HG03025 (cell line): ENCODE measurements around the gene DUS4L.
"Not testable (repeated sequence)": the region's sequence is repeated elsewhere in the genome, so short reads cannot be mapped to it uniquely, and the experiment has no call there.

Experiments
- ATAC-seq: cut with Tn5 transposase; IDR thresholded peaks from one replicate; pipeline ENCODE4 v1.9.1; 2021; ENCODE audit warnings: mild to moderate bottlenecking, moderate library complexity; ENCODE audit not compliant: unreplicated experiment, low FRiP score

The DUS4L gene, protein sequence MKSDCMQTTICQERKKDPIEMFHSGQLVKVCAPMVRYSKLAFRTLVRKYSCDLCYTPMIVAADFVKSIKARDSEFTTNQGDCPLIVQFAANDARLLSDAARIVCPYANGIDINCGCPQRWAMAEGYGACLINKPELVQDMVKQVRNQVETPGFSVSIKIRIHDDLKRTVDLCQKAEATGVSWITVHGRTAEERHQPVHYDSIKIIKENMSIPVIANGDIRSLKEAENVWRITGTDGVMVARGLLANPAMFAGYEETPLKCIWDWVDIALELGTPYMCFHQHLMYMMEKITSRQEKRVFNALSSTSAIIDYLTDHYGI

DNA sequence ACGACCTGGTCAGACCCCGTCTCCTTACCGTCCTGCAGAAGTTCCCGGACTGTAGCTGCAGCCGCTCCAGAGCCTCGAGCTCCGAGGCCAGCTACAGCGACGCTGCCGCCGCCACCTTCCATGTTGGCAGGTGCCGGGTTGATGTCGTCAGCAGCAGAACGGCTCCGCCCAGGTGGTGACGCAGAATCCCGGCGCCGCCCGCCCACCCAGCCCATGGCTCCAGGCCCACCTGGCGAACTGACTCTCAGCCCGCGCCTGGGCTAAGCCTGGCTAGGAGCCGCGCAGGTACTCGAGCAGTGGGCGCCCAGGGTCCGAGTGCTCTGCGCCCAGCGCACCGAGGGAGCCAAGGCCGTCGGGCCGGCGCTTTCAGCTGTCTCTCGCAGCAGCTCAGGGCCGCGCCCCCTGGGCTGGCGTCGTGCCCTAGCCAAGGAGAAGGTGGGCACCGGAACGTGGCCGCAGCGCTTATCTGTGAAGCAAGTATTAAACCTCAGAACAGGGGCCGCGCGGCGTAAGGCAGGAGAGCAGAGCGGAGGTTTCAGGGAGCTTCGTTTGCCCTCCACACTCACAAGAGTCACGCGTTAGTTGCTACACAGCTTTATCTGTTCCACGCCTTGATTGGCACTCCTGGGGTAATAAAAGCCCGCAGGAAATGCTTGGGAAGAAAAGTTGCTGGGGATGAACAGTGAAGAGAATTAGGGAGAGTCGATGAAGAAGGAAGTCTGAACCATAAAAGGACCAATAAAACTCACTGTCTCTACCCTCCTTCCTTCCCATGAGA is at the start of gene DUS4L, which contains the start of gene COG5:
TSS of gene DUS4L (plus strand) at position 197 of the 778 bp plus-strand sequence. CDS start 3,100 bp downstream, outside the sequence.
TSS of gene COG5 (minus strand) at position 146 of the 778 bp plus-strand sequence. CDS start at position 122, 24 bp downstream.
- ATAC-seq: peak; percentile 95

DNA sequence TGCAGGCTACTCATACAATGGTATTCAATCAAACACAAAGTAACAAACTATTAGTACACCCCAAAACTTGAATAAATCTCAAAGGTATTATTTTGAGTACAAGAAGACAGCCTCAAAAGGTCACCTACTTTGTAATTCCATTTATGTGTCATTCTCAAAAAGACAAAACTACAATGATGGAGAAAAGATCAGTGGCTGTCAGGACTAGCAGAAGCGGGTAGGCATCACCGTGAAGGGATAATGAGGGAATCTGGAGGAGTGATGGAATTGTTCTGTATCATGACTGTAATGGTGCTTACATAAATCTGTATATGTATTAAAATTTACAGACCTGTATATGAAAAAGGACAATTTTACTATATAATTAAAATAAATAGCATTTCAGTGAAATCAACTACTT is 37.1 kb upstream of the DUS4L start:
- no peak for ATAC-seq

DNA sequence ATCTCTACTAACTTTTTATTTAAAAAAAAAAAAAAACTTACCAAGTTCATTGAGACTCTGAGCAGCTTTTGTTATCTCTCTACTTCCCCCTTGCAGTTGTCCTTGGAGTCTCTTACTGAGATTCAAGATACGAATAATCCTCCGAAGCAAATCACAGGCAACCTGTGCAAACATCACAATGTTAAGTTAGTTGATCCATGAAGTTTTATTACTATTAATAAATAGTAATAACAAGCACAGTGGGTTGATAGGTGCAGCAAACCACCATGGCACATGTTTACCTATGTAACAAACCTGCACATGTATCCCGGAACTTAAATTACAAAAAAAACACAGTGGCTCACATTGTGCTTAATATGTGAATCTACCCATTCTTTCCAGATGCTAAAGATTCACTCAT is 36.6 kb upstream of the DUS4L start:
- no peak for ATAC-seq

DNA sequence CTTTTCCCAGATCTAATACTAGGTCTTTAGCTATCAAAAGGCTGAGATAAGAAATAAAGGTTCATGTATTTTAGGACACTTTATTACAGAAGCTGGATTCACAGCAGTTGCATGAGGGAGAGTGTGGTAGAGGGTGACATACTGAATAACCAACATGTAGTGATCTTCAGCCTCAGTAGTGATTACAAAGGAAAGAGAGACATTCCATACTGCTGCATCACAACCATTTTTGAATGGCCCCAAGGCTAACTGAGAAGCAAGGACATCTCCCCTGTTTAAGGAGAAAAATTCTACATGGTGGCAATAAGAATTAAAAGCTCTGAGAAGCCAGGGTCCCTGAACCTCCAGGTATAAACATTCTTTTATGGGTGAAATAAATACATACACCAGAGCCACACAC is 35.3 kb upstream of the DUS4L start:
- no peak for ATAC-seq

DNA sequence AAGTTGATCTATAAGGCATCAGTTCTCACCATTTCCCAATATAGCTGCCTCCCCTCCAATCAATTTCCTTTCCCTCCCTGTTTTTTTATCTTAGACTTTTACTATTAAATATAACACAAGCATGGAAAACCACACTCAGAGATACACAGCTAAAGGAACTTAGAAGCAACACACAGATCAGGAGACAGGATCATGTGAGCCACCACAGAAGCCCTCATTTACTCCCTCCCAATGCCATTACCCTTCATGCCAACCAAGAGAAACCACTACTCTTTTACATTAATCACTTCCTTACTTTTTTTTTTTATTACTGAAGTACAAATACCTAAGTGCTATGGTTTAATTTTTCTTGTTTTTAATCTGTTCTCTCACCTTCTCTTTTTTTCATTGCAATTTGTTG is 33.0 kb upstream of the DUS4L start:
- no peak for ATAC-seq

DNA sequence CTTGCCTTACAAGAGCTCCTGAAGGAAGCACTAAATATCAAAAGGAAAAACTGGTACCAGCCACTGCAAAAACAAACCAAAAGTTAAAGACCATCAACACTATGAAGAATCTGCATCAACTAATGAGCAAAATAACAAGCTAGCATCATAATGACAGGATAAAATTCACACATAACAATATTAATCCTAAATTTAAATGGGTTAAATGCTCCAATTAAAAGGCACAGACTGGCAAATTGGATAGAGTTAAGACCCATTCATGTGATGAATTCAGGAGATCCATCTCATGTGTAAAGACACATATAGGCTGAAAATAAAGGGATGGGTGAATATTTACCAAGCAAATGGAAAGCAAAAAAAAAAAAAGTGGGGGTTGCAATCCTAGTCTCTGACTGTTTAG is 29.6 kb upstream of the DUS4L start:
- no peak for ATAC-seq

DNA sequence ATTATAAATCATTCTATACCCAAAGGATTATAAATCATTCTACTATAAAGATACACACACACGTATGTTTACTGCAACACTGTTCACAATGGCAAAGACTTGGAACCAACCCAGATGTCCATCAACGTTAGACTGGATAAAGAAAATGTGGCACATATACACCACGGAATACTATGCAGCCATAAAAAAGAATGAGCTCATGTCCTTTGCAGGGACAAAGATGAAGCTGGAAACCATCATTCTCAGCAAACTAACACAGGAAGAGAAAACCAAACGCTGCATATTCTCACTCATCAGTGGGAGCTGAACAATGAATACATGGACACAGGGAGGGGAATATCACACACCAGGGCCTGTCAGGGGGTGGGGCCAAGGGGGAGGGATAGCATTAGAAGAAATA is 26.5 kb upstream of the DUS4L start:
- ATAC-seq: not testable (repeated sequence)

DNA sequence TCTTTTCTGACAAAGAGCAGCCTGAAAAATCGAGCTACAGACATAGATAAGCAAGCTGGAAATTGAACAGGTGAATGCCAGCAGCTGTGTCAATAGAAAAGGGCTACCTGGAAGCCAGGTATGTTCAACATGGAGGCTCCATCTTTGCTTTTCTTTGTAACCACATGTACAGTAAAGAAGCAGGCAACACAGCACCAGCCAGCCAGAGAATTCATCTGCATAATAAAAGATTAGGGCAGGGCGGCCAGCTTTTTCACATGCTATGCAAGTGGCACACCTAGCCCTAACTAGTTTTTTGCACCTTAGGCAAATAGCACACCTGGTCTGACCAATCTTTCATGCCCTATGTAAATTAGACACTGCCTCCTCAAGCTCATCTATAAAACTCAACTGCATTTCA is 25.8 kb upstream of the DUS4L start:
- no peak for ATAC-seq

DNA sequence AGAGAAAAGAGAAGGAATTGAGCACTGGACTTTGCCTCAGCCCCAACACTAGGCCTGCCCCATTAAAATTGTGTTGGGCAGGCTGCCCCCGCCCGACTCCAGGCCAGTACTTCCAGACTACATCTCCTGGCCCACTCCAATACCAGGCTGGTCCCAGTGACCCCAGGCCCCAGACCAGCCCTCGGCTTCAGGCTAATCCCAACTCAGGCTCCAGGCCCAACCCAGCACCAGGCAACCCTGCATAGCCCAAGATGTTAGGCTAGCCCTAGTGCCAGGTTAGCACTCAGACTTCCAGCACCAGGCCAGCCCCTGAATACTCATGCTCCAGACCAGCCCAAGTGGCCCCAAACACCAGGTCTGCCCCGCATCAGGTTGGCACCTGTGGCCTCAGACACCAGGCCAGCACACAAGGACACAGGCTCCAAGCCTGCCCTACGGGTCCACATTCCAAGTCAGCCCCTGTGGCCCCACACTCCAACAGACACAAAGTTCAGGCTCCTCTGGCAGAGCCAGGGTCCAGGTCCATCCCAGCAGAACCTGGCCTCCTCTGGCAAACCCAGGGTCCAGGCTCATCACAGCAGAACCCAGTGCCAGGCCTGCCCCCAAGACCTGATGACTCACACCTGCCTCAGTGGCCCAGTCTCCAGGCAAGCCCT is 20.3 kb upstream of the DUS4L start:
- ATAC-seq: no peak

DNA sequence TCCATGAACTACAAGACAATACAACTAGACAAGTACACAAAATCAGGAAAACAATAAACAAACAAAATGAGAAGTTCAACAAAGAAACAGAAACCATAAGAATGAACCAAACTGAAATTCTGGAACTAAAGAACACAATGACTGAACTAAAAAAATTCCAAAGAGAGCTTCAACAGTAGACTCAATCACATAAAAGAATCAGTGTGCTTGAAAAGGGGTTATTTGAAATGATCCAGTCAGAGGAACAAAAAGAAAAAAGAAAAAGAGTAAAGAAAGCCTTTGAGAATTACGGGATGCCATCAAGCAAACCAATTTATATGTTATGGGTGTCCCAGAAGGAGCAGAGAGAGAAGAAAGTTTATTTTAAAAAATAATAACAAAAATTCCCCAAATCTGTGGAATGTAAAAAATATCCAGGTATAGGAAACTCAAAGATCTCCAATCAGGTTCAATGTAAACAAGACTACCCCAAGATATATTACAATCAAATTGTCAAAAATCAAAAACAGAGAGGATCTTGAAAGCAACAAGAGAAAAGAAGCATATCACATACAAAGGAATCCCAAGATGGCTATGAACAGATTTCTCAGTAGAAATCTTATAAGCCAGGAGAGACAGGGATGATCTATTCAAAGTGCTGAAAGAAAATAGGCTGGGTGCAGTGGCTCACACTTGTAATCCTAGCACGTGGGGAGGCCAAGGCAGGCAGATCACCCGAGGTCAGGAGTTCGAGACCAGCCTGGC is 18.8 kb upstream of the DUS4L start:
- no peak for ATAC-seq

DNA sequence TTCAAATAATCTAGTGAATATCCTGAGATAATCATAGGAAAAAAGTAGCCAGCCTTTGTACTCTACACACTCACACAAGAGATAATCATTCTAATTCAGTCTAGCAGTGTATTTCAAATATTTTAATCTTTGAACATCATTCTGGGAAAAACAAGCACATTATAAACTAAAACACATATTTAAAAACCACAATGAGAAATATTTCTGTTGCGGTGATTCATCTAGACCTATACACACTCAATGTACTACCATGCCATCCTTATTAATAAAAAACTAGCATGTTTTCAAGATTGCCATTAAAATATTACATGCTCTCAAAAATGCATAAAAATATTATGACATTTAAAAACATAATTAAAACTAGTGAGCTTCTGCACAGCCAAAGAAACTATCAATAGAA is 11.8 kb upstream of the DUS4L start:
- no peak for ATAC-seq

DNA sequence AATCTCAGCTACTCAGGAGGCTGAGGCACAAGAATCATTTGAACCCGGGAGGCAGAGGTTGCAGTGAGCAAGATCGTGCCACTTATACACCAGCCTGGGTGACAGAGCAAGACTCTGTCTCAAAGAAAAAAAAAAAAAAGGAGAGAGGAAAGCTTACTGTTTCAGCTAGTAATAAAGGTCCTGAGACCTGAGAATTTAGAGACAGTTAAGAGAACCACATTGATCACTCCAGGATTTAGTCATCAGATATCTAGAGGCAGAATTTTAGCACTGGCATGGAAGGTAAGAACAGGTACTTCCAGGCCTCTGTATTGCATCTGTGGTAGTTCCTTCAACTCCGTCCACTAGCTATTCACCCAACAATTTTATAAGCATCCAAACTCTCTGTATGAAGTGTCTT is 7.9 kb upstream of the DUS4L start:
- ATAC-seq: no peak

DNA sequence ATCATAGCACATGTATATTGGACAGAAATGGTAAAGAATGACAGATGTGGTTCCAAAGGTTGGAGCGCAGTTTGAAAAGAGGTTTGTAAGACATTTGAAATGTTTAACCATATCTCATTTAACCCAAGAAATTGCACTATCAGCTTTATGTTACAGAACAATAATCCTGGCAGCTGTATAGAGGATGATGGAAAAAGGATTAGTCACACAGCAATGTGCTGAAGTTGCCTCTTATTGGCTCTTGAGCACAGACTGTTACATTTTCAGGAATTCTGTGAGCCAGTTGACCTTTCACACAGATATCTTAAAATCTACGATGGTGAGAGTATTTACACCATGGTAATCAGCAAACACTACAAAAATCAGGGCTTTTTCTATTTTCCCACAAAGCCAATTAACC is 3.9 kb upstream of the DUS4L start:
- ATAC-seq: no peak

DNA sequence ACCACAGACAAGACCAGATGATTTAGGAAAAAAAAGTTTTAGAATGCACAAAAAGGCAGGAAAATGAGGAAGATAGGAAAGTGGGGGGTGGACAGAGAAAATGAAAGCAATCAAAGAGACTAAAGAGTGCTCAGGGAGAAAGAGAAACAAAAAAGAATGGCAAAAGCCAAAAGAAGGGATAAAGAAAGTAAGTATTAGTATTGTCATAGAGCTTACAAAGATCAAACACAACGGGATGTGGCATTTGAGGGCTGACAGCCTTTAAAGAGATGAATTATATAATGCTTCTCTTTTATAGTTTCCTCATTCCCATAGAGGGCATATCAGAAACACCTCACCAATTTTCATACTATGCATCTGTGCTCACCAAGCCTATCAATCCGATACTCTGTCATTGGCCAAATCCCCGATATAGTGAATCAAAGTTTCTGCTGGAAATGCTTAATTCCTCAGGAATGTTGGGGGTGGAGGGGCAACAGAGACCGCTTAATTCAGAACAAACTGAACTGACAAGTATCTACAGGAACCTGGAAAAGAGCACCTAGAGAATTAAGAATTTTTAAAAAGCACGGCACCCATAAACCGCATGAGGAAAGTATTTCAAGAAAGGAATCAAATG is 2.8 kb upstream of the DUS4L start:
- no peak for ATAC-seq

DNA sequence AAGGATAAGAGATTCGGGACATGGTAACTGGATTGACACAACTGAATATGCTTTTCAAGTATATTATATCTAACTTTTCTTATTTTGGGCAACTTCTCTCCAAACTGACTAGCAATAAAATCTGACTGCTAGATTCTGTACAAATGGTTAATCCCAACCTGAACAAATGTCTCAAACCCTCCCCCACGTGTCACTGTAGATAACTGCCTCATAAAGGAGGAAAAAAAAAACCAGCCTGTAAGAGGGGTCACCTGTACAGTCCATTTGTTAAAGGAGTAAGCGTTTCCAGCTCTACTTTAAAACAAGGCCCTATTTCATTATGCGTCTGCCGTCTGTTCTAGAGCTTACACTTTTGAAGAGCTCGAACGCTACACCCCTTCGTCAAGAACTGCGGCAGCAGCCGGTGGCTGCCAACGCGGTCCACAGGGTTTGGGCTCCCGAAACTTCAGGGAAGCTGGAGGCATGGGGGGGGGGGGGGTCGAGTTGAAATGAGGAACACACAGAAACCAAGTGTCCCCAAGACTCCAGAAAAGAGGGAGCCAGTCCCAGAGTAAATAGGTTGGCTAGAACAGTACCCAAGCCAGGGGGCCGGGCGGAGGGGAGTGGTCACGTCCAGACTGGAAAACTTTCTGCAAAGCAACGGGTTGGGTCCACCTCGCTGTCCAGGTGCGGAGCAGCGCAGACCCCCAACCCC is 543 bp upstream of the DUS4L start:
- peak; percentile 63 for ATAC-seq

DNA sequence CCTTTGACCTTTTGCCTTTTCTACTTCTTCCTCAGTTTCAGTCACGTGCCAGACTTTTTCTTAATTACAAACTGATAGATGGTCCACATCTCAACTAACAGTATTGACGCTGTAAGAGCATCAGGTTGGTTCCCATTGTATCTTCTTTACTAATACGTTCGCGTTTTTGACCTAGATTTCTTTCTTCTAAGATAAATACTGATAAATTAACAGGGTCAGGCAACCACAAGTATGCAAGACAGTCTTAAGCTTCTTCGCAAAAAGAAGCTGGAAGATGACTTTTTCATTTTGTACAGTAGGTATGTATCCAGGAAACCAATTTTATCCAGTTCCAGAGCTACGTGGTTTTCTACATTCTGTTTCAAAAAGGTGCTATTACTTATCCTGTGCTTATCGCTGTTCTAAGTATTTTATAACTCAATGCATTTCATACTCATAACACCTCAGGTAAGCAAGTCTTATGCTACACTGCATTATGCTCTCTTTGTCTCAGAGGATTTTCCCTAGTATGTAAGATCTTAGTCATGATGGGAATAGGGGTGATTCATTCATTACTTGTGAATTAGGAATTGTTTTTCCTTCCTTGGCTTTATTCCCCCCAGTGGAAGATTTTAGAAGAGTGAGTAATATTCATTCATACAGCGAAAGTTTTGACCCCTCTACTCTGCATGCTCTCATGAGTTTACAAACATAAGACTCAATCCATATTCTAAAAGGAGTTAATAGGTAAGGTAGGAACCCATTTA is 955 bp downstream of the DUS4L start:
- no peak for ATAC-seq

DNA sequence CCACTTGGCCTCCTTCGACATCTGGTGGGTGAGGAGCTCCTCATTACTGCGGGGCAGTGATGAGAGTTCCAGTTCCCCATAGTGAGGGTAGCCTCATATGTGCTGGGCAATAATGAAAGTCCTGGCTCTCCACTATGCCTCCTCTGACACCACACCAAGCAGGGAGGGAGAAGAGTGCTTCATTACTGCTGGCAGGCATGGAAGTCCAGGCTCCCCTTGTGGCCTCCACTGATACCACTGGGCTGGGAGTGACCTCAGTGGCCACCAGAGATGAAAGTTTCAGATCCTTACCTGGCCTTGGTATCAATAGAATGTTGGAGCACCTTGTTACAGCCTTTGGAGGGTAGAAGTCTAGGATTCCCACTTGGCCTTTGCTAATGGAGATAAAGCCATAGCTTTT is 6.5 kb downstream of the DUS4L start:
- no peak for ATAC-seq

DNA sequence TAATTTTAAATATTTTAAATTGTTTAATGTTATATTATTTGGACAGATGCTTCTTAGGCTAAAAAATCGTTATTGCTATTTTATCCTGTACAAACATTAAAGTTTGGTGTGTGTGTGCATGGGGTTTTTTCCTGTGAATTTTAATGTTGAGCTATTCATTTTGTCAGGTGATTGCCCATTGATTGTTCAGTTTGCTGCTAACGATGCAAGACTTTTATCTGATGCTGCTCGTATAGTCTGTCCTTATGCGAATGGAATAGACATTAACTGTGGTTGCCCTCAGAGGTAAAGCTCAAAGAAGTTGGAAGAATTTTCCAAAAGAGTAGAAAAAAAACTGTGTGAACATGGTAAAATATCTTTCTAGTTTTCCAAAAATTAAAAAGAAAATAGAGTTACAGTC is 9.8 kb downstream of the DUS4L start:
- ATAC-seq: no peak

DNA sequence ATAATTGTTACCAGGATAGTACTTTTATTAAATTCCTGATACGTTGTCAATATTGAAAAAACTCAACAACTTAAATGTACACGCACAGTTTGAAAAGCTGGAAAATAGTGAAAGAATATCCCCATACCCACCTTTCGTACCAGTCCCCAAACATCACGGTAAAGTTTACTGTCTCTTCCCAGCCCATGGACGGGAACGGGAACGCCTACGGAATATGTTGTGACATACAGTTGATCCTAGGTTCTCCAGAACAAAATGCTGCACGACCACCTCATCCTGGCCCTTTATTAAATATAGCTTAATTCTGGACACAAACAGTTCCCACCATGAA is 15.7 kb downstream of the DUS4L start:
- no peak for ATAC-seq
